ENCODE measurements around the gene HOXD8.

HOXD8 gene

GRCh38 chr2:176117162-176117822, 12.2 kb upstream of the HOXD8 start:
- no peak for DNase-seq

- no peak for DNase-seq
Measured at GRCh38 chr2:176117823-176118371, 11.6 kb upstream of the HOXD8 start.

GRCh38 chr2:176118601-176119339, 10.7 kb upstream of the HOXD8 start:
- DNase-seq: no peak

- DNase-seq: no peak
Measured at GRCh38 chr2:176120364-176121189, 8.9 kb upstream of the HOXD8 start.

- DNase-seq: no peak
Measured at GRCh38 chr2:176121190-176122051, 8.1 kb upstream of the HOXD8 start.

GRCh38 chr2:176122052-176122682, 7.3 kb upstream of the HOXD8 start:
- DNase-seq: no peak

GRCh38 chr2:176122683-176123410, 6.7 kb upstream of the HOXD8 start, which contains the start of gene HOXD9:
HOXD9 (plus strand) TSS chr2:176122719; CDS start chr2:176122769, 50 bp downstream.
- DNase-seq: no peak

- no peak for DNase-seq
Measured at GRCh38 chr2:176123411-176124109, 5.9 kb upstream of the HOXD8 start.

- DNase-seq: no peak
Measured at GRCh38 chr2:176124110-176124946, 5.2 kb upstream of the HOXD8 start.

GRCh38 chr2:176124947-176125771, 4.3 kb upstream of the HOXD8 start:
- no peak for DNase-seq

GRCh38 chr2:176125772-176126054, 3.8 kb upstream of the HOXD8 start:
- DNase-seq: no peak

- peak; percentile 67 for DNase-seq
Measured at GRCh38 chr2:176126929-176127773, 2.4 kb upstream of the HOXD8 start.

GRCh38 chr2:176127774-176128072, 1.8 kb upstream of the HOXD8 start:
- DNase-seq: no peak

- no peak for DNase-seq
Measured at GRCh38 chr2:176128172-176128981, 1.1 kb upstream of the HOXD8 start.

GRCh38 chr2:176129813-176130146, 275 bp downstream of the HOXD8 start:
- DNase-seq: no peak

- no peak for DNase-seq
Measured at GRCh38 chr2:176130147-176130956, 847 bp downstream of the HOXD8 start.

All from CD4-positive, alpha-beta T cell treated with Interleukin-10 for 1 hour (primary cell).